ENCODE results near the gene MSANTD1.

MSANTD1 gene

DNA sequence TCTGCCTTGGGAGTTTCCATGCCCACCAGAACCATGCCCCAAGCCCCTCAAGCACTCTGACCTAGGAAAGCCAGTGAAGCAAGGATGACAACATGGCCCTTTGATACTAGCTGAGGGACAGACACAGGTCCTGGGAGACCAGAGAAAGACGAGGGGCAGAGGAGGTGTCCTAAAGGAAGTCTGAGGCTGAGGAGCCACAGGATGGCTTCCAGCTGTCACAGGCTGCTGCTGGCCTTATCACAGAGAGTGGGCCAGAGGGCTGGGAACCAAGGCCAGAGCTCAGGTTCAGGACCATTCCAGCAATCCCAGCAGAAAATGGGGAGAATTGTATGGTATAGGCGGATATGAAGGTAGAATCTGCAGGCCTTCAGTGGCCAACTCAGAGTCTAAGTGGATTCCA is 31.7 kb upstream of the MSANTD1 start:
- Histone ChIP-seq H3K27me3 (replicated peaks; ENCODE audit: control insufficient read depth, insufficient read depth, low read length, poor library complexity, severe bottlenecking) (no peaks in the 10 kb centered on the region), H3K4me1 (ENCODE audit: control insufficient read depth, insufficient read depth, low read length, poor library complexity, severe bottlenecking) (no peaks in the 10 kb centered on the region), H3K9me3 (ENCODE audit: control insufficient read depth, low read length) (no peaks in the 10 kb centered on the region), H3K36me3 (ENCODE audit: control insufficient read depth, insufficient read depth, low read length) (peaks cover 82% of the 10 kb centered on the region), H3K4me3 (ENCODE audit: insufficient read depth, low read depth, low read length, poor library complexity, severe bottlenecking) (no peak overlapping the region), H3K27ac (ENCODE audit: insufficient read depth, low read length, poor library complexity, severe bottlenecking) (no peak overlapping the region)
- DNase-seq, result no peak

DNA sequence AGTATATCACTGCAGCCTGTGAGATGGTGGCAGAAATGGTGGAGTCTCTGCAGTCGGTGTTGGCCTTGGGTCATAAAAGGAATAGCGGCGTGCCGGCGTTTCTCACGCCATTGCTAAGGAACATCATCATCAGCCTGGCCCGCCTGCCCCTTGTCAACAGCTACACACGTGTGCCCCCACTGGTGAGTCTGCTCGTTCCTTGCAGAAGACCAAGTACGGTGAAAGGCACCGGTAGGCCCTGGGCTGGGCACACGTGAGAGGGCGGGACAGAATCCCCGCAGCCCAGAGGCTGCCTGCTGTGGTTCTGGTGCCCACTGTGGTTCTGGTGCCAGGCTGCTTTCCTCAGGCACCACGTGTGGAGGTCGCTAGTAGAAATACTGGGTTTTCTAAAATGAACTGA is 31.2 kb upstream of the MSANTD1 start:
- Histone ChIP-seq H3K4me1 (ENCODE audit: control insufficient read depth, insufficient read depth, low read length, poor library complexity, severe bottlenecking) (no peaks in the 10 kb centered on the region), H3K36me3 (ENCODE audit: control insufficient read depth, insufficient read depth, low read length) (peaks cover 82% of the 10 kb centered on the region), H3K4me3 (ENCODE audit: insufficient read depth, low read depth, low read length, poor library complexity, severe bottlenecking) (no peak overlapping the region), H3K27me3 (replicated peaks; ENCODE audit: control insufficient read depth, insufficient read depth, low read length, poor library complexity, severe bottlenecking) (no peaks in the 10 kb centered on the region), H3K27ac (ENCODE audit: insufficient read depth, low read length, poor library complexity, severe bottlenecking) (no peak overlapping the region), H3K9me3 (ENCODE audit: control insufficient read depth, low read length) (no peaks in the 10 kb centered on the region)
- no peak for DNase-seq

DNA sequence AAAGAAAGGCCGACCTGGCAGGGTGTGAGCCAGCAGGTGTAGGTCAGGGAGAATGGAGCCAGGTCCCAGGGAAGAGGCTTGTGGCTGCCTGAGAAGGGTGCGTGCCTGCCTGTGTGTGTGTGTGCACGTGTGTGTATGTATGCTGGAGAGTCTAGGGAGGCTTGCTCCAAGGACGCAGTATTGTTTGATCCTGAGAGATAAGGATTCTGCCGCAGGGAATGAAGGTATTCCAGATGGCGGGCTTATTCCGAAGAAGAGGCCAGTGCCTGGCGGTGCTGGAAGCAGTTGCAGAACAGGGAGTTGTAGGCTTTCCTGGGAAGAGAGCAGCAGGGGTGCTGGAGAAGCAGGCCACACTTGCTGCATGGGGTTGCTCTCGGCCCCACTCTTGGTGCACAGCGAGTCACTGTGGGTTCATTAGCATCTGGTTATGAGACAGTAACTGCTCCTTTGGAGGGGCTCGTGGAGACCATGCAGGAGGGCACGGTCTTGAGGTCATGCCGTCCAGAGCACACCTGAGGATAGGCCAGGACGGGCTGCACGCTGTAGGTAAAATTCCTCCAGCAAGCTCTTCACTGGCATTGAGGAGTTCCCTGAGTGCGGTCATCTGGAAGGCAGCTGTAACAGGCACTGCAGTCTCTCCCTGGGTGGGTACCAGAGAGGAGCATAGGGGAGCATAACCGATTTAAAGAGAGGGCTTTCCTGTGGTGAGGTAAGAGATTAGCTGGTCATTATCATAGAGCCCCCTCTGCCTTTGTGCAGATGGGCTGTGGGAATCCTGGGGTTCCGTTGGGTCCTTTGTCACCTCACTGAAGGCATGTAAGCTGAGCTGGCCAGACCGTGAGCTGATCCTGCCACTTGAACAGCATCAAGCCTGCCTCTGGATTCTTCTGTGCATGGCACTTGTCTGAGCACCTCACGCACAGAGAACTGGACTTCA is 29.9 kb upstream of the MSANTD1 start:
- no peak for DNase-seq
- Histone ChIP-seq H3K4me1 (ENCODE audit: control insufficient read depth, insufficient read depth, low read length, poor library complexity, severe bottlenecking) (no peaks in the 10 kb centered on the region), H3K36me3 (ENCODE audit: control insufficient read depth, insufficient read depth, low read length) (peaks cover 83% of the 10 kb centered on the region), H3K9me3 (ENCODE audit: control insufficient read depth, low read length) (no peaks in the 10 kb centered on the region), H3K27ac (ENCODE audit: insufficient read depth, low read length, poor library complexity, severe bottlenecking) (no peak overlapping the region), H3K4me3 (ENCODE audit: insufficient read depth, low read depth, low read length, poor library complexity, severe bottlenecking) (no peak overlapping the region), H3K27me3 (replicated peaks; ENCODE audit: control insufficient read depth, insufficient read depth, low read length, poor library complexity, severe bottlenecking) (no peaks in the 10 kb centered on the region)

DNA sequence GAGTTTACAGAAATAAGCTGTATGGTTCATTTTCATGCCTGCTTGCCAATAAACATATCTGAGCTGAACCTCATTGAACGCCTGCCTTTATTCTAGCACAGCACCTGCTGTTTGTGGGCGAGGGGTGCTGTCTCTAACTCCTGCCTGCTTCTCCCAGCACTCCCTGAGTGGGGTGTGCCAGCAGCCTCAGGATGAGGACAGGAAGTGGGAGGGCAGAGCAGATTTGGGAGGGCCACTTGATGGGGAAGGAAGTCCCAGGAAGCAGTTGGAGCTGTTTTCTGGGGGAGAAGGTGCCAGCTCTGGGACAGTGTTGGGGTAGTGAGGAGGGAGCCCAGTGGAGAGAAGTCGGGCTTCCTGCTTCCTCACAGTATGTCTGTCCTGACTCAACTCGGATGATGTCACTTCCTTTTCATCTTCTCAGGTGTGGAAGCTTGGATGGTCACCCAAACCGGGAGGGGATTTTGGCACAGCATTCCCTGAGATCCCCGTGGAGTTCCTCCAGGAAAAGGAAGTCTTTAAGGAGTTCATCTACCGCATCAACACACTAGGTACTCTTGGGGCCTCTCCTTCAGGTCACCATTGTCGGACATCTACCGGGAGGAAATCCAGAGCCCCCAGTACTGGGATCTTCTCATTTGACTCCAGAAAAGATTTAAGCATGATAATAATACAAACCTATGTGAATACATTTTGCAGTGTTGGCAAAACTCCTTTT is 29.0 kb upstream of the MSANTD1 start:
- H3K4me1 ChIP-seq (ENCODE audit: control insufficient read depth, insufficient read depth, low read length, poor library complexity, severe bottlenecking), result no peaks in the 10 kb centered on the region
- H3K27me3 ChIP-seq (replicated peaks; ENCODE audit: control insufficient read depth, insufficient read depth, low read length, poor library complexity, severe bottlenecking), result no peaks in the 10 kb centered on the region
- peaks cover 86% of the 10 kb centered on the region for H3K36me3 ChIP-seq (ENCODE audit: control insufficient read depth, insufficient read depth, low read length)
- no peak overlapping the region for H3K27ac ChIP-seq (ENCODE audit: insufficient read depth, low read length, poor library complexity, severe bottlenecking)
- H3K9me3 ChIP-seq (ENCODE audit: control insufficient read depth, low read length), result no peaks in the 10 kb centered on the region
- no peak for DNase-seq
- no peak overlapping the region for H3K4me3 ChIP-seq (ENCODE audit: insufficient read depth, low read depth, low read length, poor library complexity, severe bottlenecking)

DNA sequence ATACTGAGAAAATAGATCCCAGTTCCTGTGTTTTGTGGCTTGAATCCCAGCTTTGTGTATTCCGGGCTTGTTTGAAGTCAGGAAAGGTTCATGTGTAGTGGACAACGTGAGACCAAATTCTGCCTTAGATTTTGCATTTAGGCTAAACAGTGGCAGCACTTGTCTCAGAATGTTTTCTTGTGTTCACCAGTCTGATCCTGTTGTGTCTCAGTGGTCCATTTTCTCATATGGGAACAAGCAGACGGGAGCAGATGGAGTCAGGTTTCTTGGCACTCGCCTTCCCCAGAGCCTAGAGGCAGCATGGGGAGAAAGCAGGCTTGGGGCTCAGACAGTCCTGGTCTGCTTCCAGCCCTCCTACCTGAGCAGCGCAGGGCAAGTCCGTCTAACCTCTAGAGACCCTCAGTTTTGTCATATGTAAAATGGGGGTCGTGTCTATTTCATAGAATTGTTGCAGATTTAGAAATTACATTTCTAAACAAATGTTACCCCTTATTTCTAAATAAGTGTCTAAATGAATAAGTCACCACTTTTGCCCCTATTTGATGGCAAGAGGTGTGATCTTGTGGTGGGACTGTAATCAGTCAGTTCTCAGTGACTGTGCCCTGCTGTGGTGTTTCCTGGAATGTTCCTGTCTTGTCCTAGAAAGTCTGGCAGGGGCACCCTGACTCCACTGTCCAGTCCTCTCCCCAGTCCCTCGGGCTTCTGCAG is 28.3 kb upstream of the MSANTD1 start:
- H3K9me3 ChIP-seq (ENCODE audit: control insufficient read depth, low read length), result no peaks in the 10 kb centered on the region
- no peak overlapping the region for H3K27ac ChIP-seq (ENCODE audit: insufficient read depth, low read length, poor library complexity, severe bottlenecking)
- peaks cover 83% of the 10 kb centered on the region for H3K36me3 ChIP-seq (ENCODE audit: control insufficient read depth, insufficient read depth, low read length)
- no peaks in the 10 kb centered on the region for H3K27me3 ChIP-seq (replicated peaks; ENCODE audit: control insufficient read depth, insufficient read depth, low read length, poor library complexity, severe bottlenecking)
- H3K4me1 ChIP-seq (ENCODE audit: control insufficient read depth, insufficient read depth, low read length, poor library complexity, severe bottlenecking), result no peaks in the 10 kb centered on the region
- H3K4me3 ChIP-seq (ENCODE audit: insufficient read depth, low read depth, low read length, poor library complexity, severe bottlenecking), result no peak overlapping the region
- no peak for DNase-seq

DNA sequence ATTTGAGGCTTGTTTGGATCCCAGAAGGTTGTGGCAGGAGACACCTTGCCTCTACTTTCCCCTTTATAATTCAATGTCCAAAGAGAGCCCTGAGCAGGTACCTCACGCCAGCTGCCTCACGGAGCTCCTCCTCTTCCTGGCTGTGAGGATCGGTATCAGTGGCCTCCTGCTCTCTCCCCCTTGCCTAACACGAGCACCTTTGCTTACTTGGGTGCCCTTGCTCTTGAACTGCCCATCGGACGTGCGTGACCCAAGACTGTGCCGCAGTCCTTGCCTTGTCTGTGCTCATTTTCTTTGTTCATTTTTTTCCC is 27.8 kb upstream of the MSANTD1 start:
- Histone ChIP-seq H3K9me3 (ENCODE audit: control insufficient read depth, low read length) (no peaks in the 10 kb centered on the region), H3K27ac (ENCODE audit: insufficient read depth, low read length, poor library complexity, severe bottlenecking) (no peak overlapping the region), H3K27me3 (replicated peaks; ENCODE audit: control insufficient read depth, insufficient read depth, low read length, poor library complexity, severe bottlenecking) (no peaks in the 10 kb centered on the region), H3K36me3 (ENCODE audit: control insufficient read depth, insufficient read depth, low read length) (peaks cover 80% of the 10 kb centered on the region), H3K4me1 (ENCODE audit: control insufficient read depth, insufficient read depth, low read length, poor library complexity, severe bottlenecking) (no peaks in the 10 kb centered on the region), H3K4me3 (ENCODE audit: insufficient read depth, low read depth, low read length, poor library complexity, severe bottlenecking) (no peak overlapping the region)
- no peak for DNase-seq

DNA sequence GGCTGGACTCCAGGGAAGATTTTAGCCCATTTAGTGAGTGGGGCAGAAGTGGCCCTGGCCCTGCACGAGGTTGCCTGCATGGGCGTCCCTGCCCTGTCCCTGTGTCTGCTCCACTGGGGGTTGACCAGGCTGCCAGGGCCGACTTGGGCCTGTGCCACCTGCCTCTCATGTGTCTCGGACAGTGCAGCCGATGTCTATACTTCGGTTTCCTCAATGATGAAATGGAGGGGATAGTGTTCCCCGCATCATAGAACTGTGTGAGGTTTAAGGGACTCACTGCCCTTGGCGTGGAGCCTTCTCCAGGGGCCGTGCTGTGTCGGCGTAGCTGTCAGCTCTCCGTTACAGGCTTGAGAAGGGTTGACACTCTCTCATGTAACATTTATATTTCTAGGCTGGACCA is 27.0 kb upstream of the MSANTD1 start:
- Histone ChIP-seq H3K4me3 (ENCODE audit: insufficient read depth, low read depth, low read length, poor library complexity, severe bottlenecking) (no peak overlapping the region), H3K27me3 (replicated peaks; ENCODE audit: control insufficient read depth, insufficient read depth, low read length, poor library complexity, severe bottlenecking) (no peaks in the 10 kb centered on the region), H3K27ac (ENCODE audit: insufficient read depth, low read length, poor library complexity, severe bottlenecking) (no peak overlapping the region), H3K4me1 (ENCODE audit: control insufficient read depth, insufficient read depth, low read length, poor library complexity, severe bottlenecking) (no peaks in the 10 kb centered on the region), H3K9me3 (ENCODE audit: control insufficient read depth, low read length) (no peaks in the 10 kb centered on the region), H3K36me3 (ENCODE audit: control insufficient read depth, insufficient read depth, low read length) (peaks cover 84% of the 10 kb centered on the region)
- no peak for DNase-seq

DNA sequence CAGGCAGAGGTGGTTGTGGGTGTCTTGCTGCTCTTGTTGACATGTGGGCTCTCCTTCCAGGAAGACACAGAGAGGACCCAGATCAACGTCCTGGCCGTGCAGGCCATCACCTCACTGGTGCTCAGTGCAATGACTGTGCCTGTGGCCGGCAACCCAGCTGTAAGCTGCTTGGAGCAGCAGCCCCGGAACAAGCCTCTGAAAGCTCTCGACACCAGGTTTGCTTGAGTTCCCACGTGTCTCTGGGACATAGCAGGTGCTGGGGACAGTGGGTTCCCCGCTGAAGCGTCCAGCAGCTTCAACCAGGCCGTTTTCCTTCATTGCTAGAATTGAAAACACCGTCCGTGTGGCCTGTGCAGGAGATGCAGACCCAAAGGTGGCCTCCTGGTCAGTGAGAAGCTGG is 25.6 kb upstream of the MSANTD1 start:
- no peaks in the 10 kb centered on the region for H3K4me1 ChIP-seq (ENCODE audit: control insufficient read depth, insufficient read depth, low read length, poor library complexity, severe bottlenecking)
- DNase-seq, result no peak
- no peak overlapping the region for H3K27ac ChIP-seq (ENCODE audit: insufficient read depth, low read length, poor library complexity, severe bottlenecking)
- no peaks in the 10 kb centered on the region for H3K9me3 ChIP-seq (ENCODE audit: control insufficient read depth, low read length)
- peaks cover 77% of the 10 kb centered on the region for H3K36me3 ChIP-seq (ENCODE audit: control insufficient read depth, insufficient read depth, low read length)
- H3K27me3 ChIP-seq (replicated peaks; ENCODE audit: control insufficient read depth, insufficient read depth, low read length, poor library complexity, severe bottlenecking), result no peaks in the 10 kb centered on the region
- no peak overlapping the region for H3K4me3 ChIP-seq (ENCODE audit: insufficient read depth, low read depth, low read length, poor library complexity, severe bottlenecking)

DNA sequence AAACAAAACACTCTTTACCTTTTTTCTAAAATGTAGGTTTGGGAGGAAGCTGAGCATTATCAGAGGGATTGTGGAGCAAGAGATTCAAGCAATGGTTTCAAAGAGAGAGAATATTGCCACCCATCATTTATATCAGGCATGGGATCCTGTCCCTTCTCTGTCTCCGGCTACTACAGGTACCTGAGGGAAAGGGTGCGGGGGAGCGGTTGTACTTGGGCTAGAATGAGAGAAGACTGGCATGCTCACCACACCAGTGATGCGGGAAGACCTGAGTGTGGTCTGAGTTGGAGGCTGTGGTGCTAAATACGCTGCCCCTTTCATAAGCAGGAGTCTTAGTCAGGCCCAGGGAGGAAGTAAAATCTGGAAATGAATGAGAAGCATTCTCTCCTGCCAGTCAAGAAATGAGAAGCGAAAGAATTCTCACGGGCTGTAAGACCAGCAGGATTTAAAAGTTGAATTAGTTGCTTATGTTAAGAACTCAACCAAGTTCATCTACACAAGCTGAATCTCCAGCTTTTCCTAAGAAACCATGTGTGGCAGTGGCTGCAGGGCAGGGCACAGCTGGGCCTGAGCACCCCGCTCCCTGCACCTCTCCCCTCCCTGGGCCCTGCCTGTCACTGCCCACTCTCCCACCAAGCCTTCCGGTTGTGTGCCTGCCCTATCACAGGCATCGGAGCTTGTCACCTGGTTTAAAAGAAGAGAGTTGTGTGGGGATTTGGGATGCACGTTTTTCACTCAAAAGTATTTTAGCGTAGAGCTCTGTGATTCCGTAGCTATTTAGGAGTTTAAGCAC is 24.8 kb upstream of the MSANTD1 start:
- no peak overlapping the region for H3K4me3 ChIP-seq (ENCODE audit: insufficient read depth, low read depth, low read length, poor library complexity, severe bottlenecking)
- H3K4me1 ChIP-seq (ENCODE audit: control insufficient read depth, insufficient read depth, low read length, poor library complexity, severe bottlenecking), result no peaks in the 10 kb centered on the region
- H3K9me3 ChIP-seq (ENCODE audit: control insufficient read depth, low read length), result no peaks in the 10 kb centered on the region
- no peak overlapping the region for H3K27ac ChIP-seq (ENCODE audit: insufficient read depth, low read length, poor library complexity, severe bottlenecking)
- H3K27me3 ChIP-seq (replicated peaks; ENCODE audit: control insufficient read depth, insufficient read depth, low read length, poor library complexity, severe bottlenecking), result no peaks in the 10 kb centered on the region
- DNase-seq, result no peak
- H3K36me3 ChIP-seq (ENCODE audit: control insufficient read depth, insufficient read depth, low read length), result peaks cover 80% of the 10 kb centered on the region

Data from effector memory CD4-positive, alpha-beta T cell (primary cell).